NCI-H2107 treated with DMSO at 0.1 percent for 48 hours (cell line): ENCODE data around the gene SPATA6.
"Not testable (repeated sequence)": the region's sequence is repeated elsewhere in the genome, so short reads cannot be mapped to it uniquely, and the experiment has no call there.

ENCODE experiments used
- DNase-seq: peaks from one replicate; lab custom pipeline; 2025; ENCODE audit not compliant: unreplicated experiment; lab: John Stamatoyannopoulos, UW

SPATA6 gene

GRCh38 chr1:48371598-48371997, 100.4 kb downstream of the SPATA6 start:
- no peak for DNase-seq

- no peak for DNase-seq
Observed at GRCh38 chr1:48362901-48363300, 109.1 kb downstream of the SPATA6 start.

GRCh38 chr1:48356901-48357300, 115.1 kb downstream of the SPATA6 start:
- no peak for DNase-seq

- no peak for DNase-seq
Observed at GRCh38 chr1:48344373-48344772, 127.6 kb downstream of the SPATA6 start.

- no peak for DNase-seq
Observed at GRCh38 chr1:48341221-48341620, 130.8 kb downstream of the SPATA6 start.

- no peak for DNase-seq
Observed at GRCh38 chr1:48338257-48338656, 133.7 kb downstream of the SPATA6 start.

- DNase-seq = no peak
Observed at GRCh38 chr1:48333316-48333715, 138.7 kb downstream of the SPATA6 start.

GRCh38 chr1:48332115-48332514, 139.9 kb downstream of the SPATA6 start:
- DNase-seq = no peak

GRCh38 chr1:48329905-48330304, 142.1 kb downstream of the SPATA6 start:
- no peak for DNase-seq

GRCh38 chr1:48329486-48329885, 142.5 kb downstream of the SPATA6 start:
- no peak for DNase-seq

- DNase-seq = not testable (repeated sequence)
Observed at GRCh38 chr1:48311829-48312228, 160.2 kb downstream of the SPATA6 start.

GRCh38 chr1:48309564-48310082, 162.4 kb downstream of the SPATA6 start:
- DNase-seq = no peak

GRCh38 chr1:48302652-48303051, 169.4 kb downstream of the SPATA6 start:
- DNase-seq = no peak

GRCh38 chr1:48294656-48295055, 177.3 kb downstream of the SPATA6 start:
- no peak for DNase-seq

GRCh38 chr1:48294094-48294493, 177.9 kb downstream of the SPATA6 start:
- not testable (repeated sequence) for DNase-seq

GRCh38 chr1:48292706-48293105, 179.3 kb downstream of the SPATA6 start:
- no peak for DNase-seq

- DNase-seq = no peak
Observed at GRCh38 chr1:48291421-48291820, 180.6 kb downstream of the SPATA6 start.

GRCh38 chr1:48285525-48285924, 186.5 kb downstream of the SPATA6 start:
- DNase-seq = no peak

- DNase-seq = peak; percentile 6
Observed at GRCh38 chr1:48284696-48285420, 187.1 kb downstream of the SPATA6 start.

GRCh38 chr1:48282329-48282728, 189.7 kb downstream of the SPATA6 start:
- DNase-seq = not testable (repeated sequence)

GRCh38 chr1:48277437-48277836, 194.6 kb downstream of the SPATA6 start:
- not testable (repeated sequence) for DNase-seq

- DNase-seq = no peak
Observed at GRCh38 chr1:48266576-48266975, 205.4 kb downstream of the SPATA6 start.

- no peak for DNase-seq
Observed at GRCh38 chr1:48263041-48263440, 209.0 kb downstream of the SPATA6 start.
